HG03064 (cell line): ENCODE measurements around the gene BDKRB1.

Experiments
- ATAC-seq: cut with Tn5 transposase; IDR thresholded peaks from one replicate; pipeline ENCODE4 v1.9.1; 2021; ENCODE audit warnings: low read depth; ENCODE audit not compliant: unreplicated experiment

Gene BDKRB1

GRCh38 chr14:96275177-96276112 is 19.4 kb downstream of the BDKRB1 start:
- no peak for ATAC-seq

- ATAC-seq, result no peak
Measured at GRCh38 chr14:96277890-96278289, 21.9 kb downstream of the BDKRB1 start.

- no peak for ATAC-seq
Measured at GRCh38 chr14:96279564-96279963, 23.6 kb downstream of the BDKRB1 start.

- ATAC-seq, result no peak
Measured at GRCh38 chr14:96280104-96280503, 24.1 kb downstream of the BDKRB1 start.

- no peak for ATAC-seq
Measured at GRCh38 chr14:96281486-96281885, 25.5 kb downstream of the BDKRB1 start.

- ATAC-seq, result no peak
Measured at GRCh38 chr14:96284008-96284407, 28.0 kb downstream of the BDKRB1 start.

- no peak for ATAC-seq
Measured at GRCh38 chr14:96284430-96284829, 28.4 kb downstream of the BDKRB1 start.

GRCh38 chr14:96285667-96286066 is 29.7 kb downstream of the BDKRB1 start:
- ATAC-seq, result no peak

- ATAC-seq, result no peak
Measured at GRCh38 chr14:96286251-96286650, 30.2 kb downstream of the BDKRB1 start.

- ATAC-seq, result no peak
Measured at GRCh38 chr14:96287856-96288255, 31.8 kb downstream of the BDKRB1 start.

GRCh38 chr14:96294246-96294645 is 38.2 kb downstream of the BDKRB1 start:
- no peak for ATAC-seq

GRCh38 chr14:96297000-96297399 is 41.0 kb downstream of the BDKRB1 start:
- ATAC-seq, result no peak

- ATAC-seq, result no peak
Measured at GRCh38 chr14:96297997-96298515, 42.0 kb downstream of the BDKRB1 start.

- no peak for ATAC-seq
Measured at GRCh38 chr14:96299441-96299840, 43.4 kb downstream of the BDKRB1 start.

- ATAC-seq, result no peak
Measured at GRCh38 chr14:96303981-96304380, 48.0 kb downstream of the BDKRB1 start.

- ATAC-seq, result no peak
Measured at GRCh38 chr14:96304956-96305355, 48.9 kb downstream of the BDKRB1 start.

- ATAC-seq, result no peak
Measured at GRCh38 chr14:96307434-96307833, 51.4 kb downstream of the BDKRB1 start.

- no peak for ATAC-seq
Measured at GRCh38 chr14:96309133-96309895, 53.3 kb downstream of the BDKRB1 start.

- ATAC-seq, result no peak
Measured at GRCh38 chr14:96309896-96310330, 53.9 kb downstream of the BDKRB1 start.

- ATAC-seq, result no peak
Measured at GRCh38 chr14:96310906-96311305, 54.9 kb downstream of the BDKRB1 start.
